GM19043 (cell line): ENCODE measurements around the gene C1QA.

Experiments used
- ATAC-seq: cut with Tn5 transposase; IDR thresholded peaks from one replicate; pipeline ENCODE4 v1.9.1; 2021; ENCODE audit warnings: low read depth; ENCODE audit not compliant: unreplicated experiment

Gene C1QA

DNA sequence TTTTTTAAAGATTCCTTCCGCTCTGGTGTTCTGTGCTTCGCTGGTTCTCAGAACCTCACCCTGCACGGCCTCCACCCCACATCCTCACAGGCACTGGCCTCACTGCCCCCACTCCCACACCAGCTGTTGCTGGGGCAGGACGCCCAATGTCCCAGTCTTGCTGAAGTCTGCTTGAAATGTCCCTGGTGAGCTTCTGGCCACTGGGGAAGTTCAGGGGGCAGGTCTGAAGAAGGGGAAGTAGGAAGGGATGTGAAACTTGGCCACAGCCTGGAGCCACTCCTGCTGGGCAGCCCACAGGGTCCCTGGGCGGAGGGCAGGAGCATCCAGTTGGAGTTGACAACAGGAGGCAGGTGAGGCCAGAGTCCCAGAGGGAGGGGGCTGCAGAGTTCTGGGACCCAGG, at the start of gene C1QA:
C1QA (plus strand) TSS at position 276 of the 400 bp plus-strand sequence. CDS start 989 bp downstream, outside the sequence.
- ATAC-seq = no peak

- ATAC-seq = no peak
These were observed 49.2 kb upstream of the C1QA start for GRCh38 chr1:22587247-22587646.

DNA sequence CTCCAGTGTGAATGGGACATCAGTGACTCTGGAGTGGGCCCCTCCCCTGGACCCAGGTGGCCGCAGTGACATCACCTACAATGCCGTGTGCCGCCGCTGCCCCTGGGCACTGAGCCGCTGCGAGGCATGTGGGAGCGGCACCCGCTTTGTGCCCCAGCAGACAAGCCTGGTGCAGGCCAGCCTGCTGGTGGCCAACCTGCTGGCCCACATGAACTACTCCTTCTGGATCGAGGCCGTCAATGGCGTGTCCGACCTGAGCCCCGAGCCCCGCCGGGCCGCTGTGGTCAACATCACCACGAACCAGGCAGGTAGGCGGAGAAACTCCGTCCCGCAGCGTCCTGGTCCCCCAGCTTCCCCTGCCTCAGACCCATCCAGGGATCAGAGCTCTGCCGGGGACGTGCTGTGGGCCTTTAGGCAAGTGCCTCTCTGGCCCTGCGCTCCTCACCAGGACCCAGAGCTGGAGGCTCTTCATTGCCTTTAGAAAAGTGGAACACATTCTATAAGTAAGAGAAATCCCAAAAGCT, 47.5 kb upstream of the C1QA start:
- ATAC-seq = no peak

DNA sequence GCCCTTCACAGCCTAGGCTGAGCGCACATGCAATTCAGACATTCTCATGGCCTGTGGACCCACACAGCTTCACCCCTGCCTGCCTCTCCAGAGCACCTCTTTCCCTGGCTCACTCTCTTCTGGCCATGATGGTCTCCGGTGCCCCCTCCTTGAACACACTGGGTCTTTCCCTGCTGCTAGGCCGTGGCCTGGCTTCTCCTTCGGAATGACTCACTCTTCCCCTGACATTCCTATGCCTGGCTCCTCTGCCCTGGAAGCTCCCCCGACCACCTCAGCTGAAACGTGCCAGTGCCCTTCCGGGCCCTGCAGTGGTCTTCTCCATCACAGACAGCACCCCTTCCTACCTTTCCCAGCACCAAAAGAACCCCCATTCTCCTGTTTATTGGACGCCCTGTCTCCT, 44.9 kb upstream of the C1QA start:
- no peak for ATAC-seq

- no peak for ATAC-seq
These were observed 44.4 kb upstream of the C1QA start for GRCh38 chr1:22592051-22592450.

- no peak for ATAC-seq
These were observed 43.3 kb upstream of the C1QA start for GRCh38 chr1:22592919-22593790.

- no peak for ATAC-seq
These were observed 42.0 kb upstream of the C1QA start for GRCh38 chr1:22594396-22594795.

DNA sequence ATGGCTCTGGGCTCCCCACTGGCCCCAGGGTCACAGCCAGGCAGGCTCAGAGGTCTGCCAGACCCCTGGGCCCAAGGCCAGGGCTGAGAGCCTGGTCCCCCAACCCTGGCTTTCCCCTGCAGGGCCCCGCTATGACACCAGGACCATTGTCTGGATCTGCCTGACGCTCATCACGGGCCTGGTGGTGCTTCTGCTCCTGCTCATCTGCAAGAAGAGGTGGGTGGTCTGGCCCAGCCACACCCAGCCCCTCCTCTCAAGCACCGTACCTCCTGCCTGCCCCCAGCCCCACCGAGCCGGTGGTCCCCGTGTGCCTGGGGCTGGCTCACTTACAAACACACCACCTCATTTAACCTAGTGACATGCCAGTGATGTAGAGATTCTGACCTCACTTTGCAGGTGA, 41.3 kb upstream of the C1QA start:
- ATAC-seq = no peak

DNA sequence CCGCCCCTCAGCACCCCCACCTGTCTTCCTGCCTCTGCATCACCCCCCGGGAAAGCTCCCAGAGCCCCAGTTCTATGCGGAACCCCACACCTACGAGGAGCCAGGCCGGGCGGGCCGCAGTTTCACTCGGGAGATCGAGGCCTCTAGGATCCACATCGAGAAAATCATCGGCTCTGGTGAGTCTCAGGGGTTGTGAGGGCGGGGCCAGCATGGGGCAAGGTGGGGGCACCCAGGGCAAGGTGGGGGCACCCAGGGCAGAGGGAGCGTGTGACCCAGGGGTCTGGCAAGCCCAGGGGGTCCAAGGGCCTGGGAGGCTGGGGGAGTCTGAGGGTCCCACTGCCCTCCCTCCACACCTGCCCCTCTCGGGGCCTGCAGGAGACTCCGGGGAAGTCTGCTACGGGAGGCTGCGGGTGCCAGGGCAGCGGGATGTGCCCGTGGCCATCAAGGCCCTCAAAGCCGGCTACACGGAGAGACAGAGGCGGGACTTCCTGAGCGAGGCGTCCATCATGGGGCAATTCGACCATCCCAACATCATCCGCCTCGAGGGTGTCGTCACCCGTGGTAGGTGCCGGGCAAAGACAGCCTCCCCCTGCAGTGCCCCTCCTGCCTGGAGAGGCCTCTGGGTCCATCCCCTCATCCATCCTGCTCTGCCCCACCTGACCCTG, 39.0 kb upstream of the C1QA start:
- ATAC-seq = no peak

GRCh38 chr1:22597996-22598395, 38.4 kb upstream of the C1QA start:
- no peak for ATAC-seq

DNA sequence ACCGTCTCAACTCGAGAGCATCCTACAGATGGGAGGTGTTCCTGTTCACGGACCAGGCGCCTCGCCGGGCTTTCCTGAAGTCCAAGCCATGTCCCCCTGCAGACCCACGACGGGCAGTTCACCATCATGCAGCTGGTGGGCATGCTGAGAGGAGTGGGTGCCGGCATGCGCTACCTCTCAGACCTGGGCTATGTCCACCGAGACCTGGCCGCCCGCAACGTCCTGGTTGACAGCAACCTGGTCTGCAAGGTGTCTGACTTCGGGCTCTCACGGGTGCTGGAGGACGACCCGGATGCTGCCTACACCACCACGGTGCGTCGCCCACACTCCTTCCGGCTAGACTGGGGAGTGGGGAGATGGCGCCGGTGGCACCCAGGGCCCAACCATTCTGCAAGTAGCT, 37.7 kb upstream of the C1QA start:
- ATAC-seq = no peak

GRCh38 chr1:22600071-22600816, 36.2 kb upstream of the C1QA start:
- ATAC-seq = no peak

DNA sequence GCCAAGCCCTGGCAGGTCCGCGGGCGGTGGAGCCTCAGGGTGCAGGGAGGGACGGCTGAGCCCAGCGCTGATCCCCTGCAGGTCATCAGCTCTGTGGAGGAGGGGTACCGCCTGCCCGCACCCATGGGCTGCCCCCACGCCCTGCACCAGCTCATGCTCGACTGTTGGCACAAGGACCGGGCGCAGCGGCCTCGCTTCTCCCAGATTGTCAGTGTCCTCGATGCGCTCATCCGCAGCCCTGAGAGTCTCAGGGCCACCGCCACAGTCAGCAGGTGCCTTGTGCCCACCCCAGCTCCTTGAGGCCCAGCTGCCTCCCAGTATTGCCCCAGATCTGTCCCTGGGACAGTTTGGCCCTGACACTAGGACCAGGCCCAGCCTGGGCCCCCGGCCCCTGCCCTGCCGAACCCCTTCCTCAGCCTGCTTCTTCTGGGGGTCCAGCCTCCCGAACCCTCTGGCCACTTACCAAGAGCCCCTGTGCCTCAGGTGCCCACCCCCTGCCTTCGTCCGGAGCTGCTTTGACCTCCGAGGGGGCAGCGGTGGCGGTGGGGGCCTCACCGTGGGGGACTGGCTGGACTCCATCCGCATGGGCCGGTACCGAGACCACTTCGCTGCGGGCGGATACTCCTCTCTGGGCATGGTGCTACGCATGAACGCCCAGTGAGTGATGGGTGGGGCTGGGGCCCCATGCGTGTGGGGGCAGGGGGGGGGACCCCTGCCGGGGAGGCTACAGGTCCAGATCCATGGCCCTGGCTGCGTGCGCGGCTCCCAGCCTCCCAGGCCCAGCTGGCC, 35.4 kb upstream of the C1QA start:
- ATAC-seq = no peak

GRCh38 chr1:22601610-22602009, 34.8 kb upstream of the C1QA start:
- ATAC-seq = no peak

DNA sequence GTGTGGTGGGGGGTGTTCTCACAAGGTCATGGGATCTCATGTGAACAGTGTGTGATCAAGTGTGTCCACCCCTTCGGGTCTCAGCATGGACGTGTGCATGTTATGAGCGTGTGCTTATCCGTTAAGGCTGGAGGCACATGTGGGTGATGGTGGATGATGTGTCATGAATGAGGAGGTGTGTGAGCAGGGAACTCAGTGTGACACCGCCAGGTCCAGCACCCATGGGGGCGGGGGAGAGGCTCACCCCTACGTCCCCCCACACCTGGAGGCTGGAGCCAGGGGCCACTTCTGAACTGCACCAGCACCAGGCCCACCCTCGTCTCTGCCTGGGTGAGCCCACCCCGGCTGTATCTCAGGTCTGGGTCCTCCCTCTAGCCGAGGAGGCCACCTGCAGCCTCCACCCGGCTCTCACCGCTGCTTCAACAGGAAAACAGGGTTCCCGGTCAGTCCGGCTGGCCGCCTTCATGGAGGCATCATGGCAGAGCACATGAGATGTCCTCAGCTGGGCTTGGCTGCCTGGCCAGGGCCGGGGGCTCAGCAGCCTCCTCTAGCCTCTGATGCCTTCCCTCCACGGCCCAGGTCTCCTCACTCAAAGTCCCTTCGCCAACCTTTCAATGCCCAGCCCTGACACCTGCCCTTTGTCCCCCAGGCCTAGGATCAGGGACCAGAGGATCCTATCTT, 34.2 kb upstream of the C1QA start:
- ATAC-seq = no peak

DNA sequence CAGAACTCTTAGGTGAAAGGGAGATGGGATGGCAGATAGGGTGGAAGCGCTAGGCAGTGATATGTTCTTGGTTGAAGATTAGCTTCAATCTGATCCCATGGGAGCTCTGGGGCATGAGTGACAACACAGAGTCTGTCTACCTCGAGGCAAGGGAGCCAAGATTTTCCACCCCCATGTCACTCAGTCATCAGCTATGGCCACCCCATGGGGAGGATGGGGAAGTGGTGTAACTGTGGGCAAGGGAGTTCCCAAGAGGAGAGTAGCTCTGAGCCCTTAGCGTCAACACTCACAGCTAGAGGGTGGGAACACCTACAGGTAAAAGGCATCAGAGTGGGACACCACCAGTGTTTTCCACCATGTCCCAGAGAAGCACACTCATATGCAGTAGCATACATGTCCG, 30.3 kb upstream of the C1QA start:
- no peak for ATAC-seq

- no peak for ATAC-seq
These were observed 29.3 kb upstream of the C1QA start for GRCh38 chr1:22607154-22607553.

DNA sequence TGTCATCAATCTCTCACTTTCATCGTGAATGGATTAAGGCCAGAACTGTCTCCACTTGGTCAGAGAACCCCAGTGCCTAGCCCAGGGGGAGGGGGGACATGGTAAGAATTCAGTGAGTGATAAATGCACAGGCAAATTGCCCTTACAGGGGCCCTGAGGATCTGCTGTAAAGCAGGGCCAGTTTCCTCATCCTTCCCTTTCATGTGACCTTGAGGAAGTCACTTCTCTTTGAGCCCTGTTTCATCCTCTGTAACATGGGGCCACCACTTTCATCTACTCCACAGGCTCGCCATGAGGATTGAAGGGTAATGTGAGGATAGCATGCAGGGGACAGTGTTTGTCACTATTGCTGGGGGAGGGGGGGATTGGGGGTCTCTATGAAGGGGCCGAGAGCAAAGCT, 28.1 kb upstream of the C1QA start:
- no peak for ATAC-seq

DNA sequence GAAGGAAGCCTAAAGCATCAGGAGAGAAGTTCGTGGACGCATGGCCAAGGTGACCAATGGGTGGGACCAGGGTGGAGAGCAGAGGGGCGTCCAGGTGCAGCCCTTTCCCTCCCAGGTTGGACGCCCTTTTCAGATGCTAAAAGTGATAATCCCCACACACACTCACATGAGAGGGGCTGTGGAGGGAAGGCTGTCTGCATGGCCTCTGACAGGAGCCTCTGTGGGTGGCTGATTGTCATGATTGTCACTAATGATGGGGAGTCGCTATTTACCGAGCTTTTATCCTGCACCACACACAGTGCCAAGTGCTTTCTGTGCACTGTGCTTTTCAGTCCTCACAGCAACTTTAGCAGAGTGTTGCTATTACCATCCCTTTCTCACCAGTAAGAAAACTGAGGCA, 27.1 kb upstream of the C1QA start:
- no peak for ATAC-seq

GRCh38 chr1:22611530-22611947, 24.9 kb upstream of the C1QA start:
- ATAC-seq = no peak
